GM19397 (cell line): ENCODE data around the gene SLC2A5.
"Not testable (repeated sequence)": the region's sequence is repeated elsewhere in the genome, so short reads cannot be mapped to it uniquely, and the experiment has no call there.

Experiments used
- ATAC-seq: cut with Tn5 transposase; IDR thresholded peaks from one replicate; pipeline ENCODE4 v1.9.1; 2021; ENCODE audit warnings: mild to moderate bottlenecking, moderate library complexity; ENCODE audit not compliant: unreplicated experiment

SLC2A5 gene

GRCh38 chr1:9069326-9070100 is at the start of gene SLC2A5:
SLC2A5 (minus strand) TSS chr1:9069635; CDS start chr1:9069536, 99 bp downstream.
- peak; percentile 74 for ATAC-seq

GRCh38 chr1:9118186-9118585 is 48.8 kb upstream of the SLC2A5 start:
- no peak for ATAC-seq

GRCh38 chr1:9115351-9116205 is 46.1 kb upstream of the SLC2A5 start:
- no peak for ATAC-seq

- ATAC-seq, result no peak
These were observed 43.8 kb upstream of the SLC2A5 start for GRCh38 chr1:9112961-9113880.

GRCh38 chr1:9111957-9112356 is 42.5 kb upstream of the SLC2A5 start:
- no peak for ATAC-seq

- ATAC-seq, result no peak
These were observed 41.9 kb upstream of the SLC2A5 start for GRCh38 chr1:9111357-9111691.

GRCh38 chr1:9110669-9111356 is 41.4 kb upstream of the SLC2A5 start:
- no peak for ATAC-seq

- no peak for ATAC-seq
These were observed 38.7 kb upstream of the SLC2A5 start for GRCh38 chr1:9108056-9108665.

- ATAC-seq, result no peak
These were observed 37.7 kb upstream of the SLC2A5 start for GRCh38 chr1:9107136-9107535.

- ATAC-seq, result no peak
These were observed 36.9 kb upstream of the SLC2A5 start for GRCh38 chr1:9106286-9106685.

GRCh38 chr1:9105336-9105867 is 36.0 kb upstream of the SLC2A5 start:
- ATAC-seq, result no peak

GRCh38 chr1:9101510-9102146 is 32.2 kb upstream of the SLC2A5 start:
- ATAC-seq, result no peak

GRCh38 chr1:9100471-9101043 is 31.1 kb upstream of the SLC2A5 start:
- ATAC-seq, result no peak

- ATAC-seq, result no peak
These were observed 30.1 kb upstream of the SLC2A5 start for GRCh38 chr1:9099555-9099954.

- ATAC-seq, result no peak
These were observed 28.7 kb upstream of the SLC2A5 start for GRCh38 chr1:9097947-9098705.

- ATAC-seq, result no peak
These were observed 26.4 kb upstream of the SLC2A5 start for GRCh38 chr1:9095818-9096217.

- not testable (repeated sequence) for ATAC-seq
These were observed 24.7 kb upstream of the SLC2A5 start for GRCh38 chr1:9093996-9094595.

- ATAC-seq, result no peak
These were observed 24.1 kb upstream of the SLC2A5 start for GRCh38 chr1:9093581-9093980.
